PFSK-1 (cell line): ENCODE results near the gene NFIX.

Source experiments
- POLR2AphosphoS5 ChIP-seq: IDR thresholded peaks from 2 replicates; pipeline ENCODE4 v1.6.1; 2012; ENCODE audit warnings: low read depth, mild to moderate bottlenecking, control low read depth, low read length, moderate library complexity
- REST ChIP-seq, 2 experiments: IDR thresholded peaks; 2 replicates each; pipeline versions ENCODE4 v1.6.1 to v1.8.0; 2011 to 2012; ENCODE audit warnings: low read depth in 2 of 2, low read length in 2 of 2, control low read depth in 1 of 2, inconsistent platforms in 1 of 2, mild to moderate bottlenecking in 1 of 2, moderate library complexity in 1 of 2; ENCODE audit not compliant: insufficient read depth in 1 of 2
- SIN3A ChIP-seq: IDR thresholded peaks from 2 replicates; pipeline ENCODE4 v1.6.1; 2012; ENCODE audit warnings: mild to moderate bottlenecking, low read length, moderate library complexity, borderline replicate concordance; ENCODE audit not compliant: insufficient read depth
- TAF1 ChIP-seq: IDR thresholded peaks from 2 replicates; pipeline ENCODE4 v1.6.1; 2012; ENCODE audit warnings: low read length, control low read depth, borderline replicate concordance; ENCODE audit not compliant: insufficient read depth

DNA sequence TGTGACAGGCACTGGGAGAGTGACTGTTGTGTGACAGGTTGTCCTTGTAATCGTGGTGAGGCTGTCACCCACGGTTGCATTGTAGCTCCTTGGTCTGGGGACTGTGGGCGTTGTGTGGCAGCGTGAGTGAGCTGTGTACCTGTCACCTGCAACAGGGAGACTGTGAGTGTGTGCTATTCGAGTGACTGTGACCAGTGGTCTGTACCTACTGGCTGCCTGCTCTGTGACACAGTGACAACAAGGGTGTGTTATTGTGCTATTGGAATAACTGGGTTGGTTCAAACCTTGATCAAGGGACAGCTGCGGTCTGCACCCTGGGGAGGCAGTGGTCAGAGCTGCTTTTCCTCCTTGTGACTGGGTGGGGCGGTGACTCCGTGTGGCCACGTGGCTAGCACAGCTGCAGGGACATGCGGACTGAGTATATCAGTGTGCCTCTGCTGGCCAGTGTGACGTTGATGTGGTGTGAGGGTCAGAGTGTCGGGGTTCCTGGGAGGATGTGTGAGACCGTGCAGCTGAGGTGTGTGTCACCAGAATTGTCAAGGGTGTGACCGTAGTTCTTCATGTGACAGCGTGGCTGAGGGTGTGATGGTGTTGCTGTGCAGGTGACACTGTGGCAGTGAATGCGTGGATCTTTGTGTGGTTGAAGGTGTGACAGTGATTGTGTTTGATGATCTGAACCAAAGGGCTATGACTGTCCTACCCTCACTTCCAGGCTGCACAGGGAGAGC is 10.1 kb upstream of the NFIX start:
- no peak for TF ChIP-seq POLR2AphosphoS5
- TF ChIP-seq SIN3A = no peak
- no peak for TF ChIP-seq REST (IDR thresholded peaks at IDR 0.05; ENCODE audit: insufficient read depth in 1 of 2, low read depth in 2 of 2, low read length in 2 of 2)
- TF ChIP-seq TAF1 = no peak
